ENCODE measurements around the gene SF3B4.
"Not testable (repeated sequence)": the region's sequence is repeated elsewhere in the genome, so short reads cannot be mapped to it uniquely, and the experiment has no call there.

Gene SF3B4

GRCh38 chr1:149963358-149963757, 35.8 kb upstream of the SF3B4 start:
- no peak overlapping the region for H3K4me3 ChIP-seq (ENCODE audit: low read depth, low read length)
- TF ChIP-seq CTCF (IDR thresholded peaks at IDR 0.05; ENCODE audit: borderline replicate concordance, insufficient read depth, low read depth, low read length) = no peak

GRCh38 chr1:149962736-149963135, 35.1 kb upstream of the SF3B4 start:
- no peak for TF ChIP-seq CTCF (IDR thresholded peaks at IDR 0.05; ENCODE audit: borderline replicate concordance, insufficient read depth, low read depth, low read length)
- H3K4me3 ChIP-seq (ENCODE audit: low read depth, low read length) = no peak overlapping the region

GRCh38 chr1:149962039-149962647, 34.5 kb upstream of the SF3B4 start:
- TF ChIP-seq CTCF (IDR thresholded peaks at IDR 0.05; ENCODE audit: borderline replicate concordance, insufficient read depth, low read depth, low read length) = peak; percentile 47; the same call in 1 of the 2 replicates
- H3K4me3 ChIP-seq (ENCODE audit: low read depth, low read length) = no peak overlapping the region

DNA sequence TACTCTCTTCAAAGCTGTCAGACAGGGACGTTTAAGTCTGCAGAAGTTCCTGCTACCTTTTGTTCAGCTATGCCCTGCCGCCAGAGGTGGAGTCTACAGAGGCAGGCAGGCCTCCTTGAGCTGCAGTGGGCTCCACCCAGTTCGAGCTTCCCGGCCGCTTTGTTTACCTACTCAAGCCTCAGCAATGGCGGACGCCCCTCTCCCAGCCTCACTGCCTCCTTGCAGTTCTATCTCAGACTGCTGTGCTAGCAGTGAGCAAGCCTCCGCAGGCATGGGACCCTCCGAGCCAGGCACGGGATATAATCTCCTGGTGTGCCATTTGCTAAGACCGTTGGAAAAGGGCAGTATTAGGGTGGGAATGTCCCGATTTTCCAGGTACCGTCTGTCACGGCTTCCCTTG, 29.9 kb upstream of the SF3B4 start:
- not testable (repeated sequence) for H3K4me3 ChIP-seq (ENCODE audit: low read depth, low read length)

GRCh38 chr1:149949911-149950310, 22.3 kb upstream of the SF3B4 start:
- TF ChIP-seq CTCF (IDR thresholded peaks at IDR 0.05; ENCODE audit: borderline replicate concordance, insufficient read depth, low read depth, low read length) = no peak
- H3K4me3 ChIP-seq (ENCODE audit: low read depth, low read length) = no peak overlapping the region

DNA sequence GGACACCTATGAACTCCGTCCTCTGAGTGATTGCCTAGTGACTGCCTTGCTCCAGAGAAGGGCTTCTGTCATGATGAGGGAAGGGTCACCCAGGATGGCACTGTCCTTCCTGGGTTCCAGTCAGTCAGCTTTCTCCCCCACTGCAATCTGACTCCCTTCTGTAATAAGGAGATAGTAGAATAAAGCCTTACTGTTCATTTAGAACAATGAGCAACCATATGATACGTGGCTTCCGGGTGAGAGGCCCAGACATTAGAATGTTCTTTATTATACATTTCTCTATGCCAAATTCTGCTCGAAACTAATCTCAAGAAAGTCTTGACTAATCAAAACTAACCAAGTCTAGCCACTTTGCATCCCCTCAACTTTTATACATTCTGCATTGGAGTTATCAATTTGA, 17.6 kb upstream of the SF3B4 start:
- no peak for TF ChIP-seq CTCF (IDR thresholded peaks at IDR 0.05; ENCODE audit: borderline replicate concordance, insufficient read depth, low read depth, low read length)
- H3K4me3 ChIP-seq (ENCODE audit: low read depth, low read length) = no peak overlapping the region

DNA sequence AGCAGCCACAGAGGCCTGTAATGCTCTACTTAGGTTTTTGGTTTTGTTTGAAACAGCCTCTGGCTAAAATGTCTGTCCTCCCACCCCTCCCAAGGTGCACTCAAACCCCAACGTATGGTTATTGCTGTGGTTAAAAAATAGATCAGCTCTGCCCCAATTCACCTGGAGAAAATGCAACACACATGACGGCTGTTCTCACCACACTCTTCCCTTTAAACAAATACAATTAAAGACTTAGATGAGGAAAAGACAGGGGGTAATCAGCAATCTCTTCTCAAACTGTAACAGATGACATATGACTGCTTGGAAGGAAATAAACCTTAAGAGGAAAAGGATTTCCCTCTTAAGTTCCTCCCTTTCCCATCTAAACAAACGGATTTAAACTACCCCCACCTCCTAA, 15.3 kb upstream of the SF3B4 start:
- no peak for TF ChIP-seq CTCF (IDR thresholded peaks at IDR 0.05; ENCODE audit: borderline replicate concordance, insufficient read depth, low read depth, low read length)
- H3K4me3 ChIP-seq (ENCODE audit: low read depth, low read length) = no peak overlapping the region

- no peak overlapping the region for H3K4me3 ChIP-seq (ENCODE audit: low read depth, low read length)
- no peak for TF ChIP-seq CTCF (IDR thresholded peaks at IDR 0.05; ENCODE audit: borderline replicate concordance, insufficient read depth, low read depth, low read length)
Observed at GRCh38 chr1:149942207-149942606, 14.6 kb upstream of the SF3B4 start.

Measured in GM12875 (cell line).